ENCODE results near the gene F8.
"Not testable (repeated sequence)": the region's sequence is repeated elsewhere in the genome, so short reads cannot be mapped to it uniquely, and the experiment has no call there.

GRCh38 chrX:155006379-155006778 lies 16.1 kb downstream of the F8 start:
- not testable (repeated sequence) for TF ChIP-seq CTCF, POLR2A (IDR thresholded peaks at IDR 0.05)
